HG02610 (cell line): Measurements from ENCODE around the gene ANKRD13B.

ENCODE experiments used
- ATAC-seq: cut with Tn5 transposase; IDR thresholded peaks from one replicate; pipeline ENCODE4 v1.9.1; 2021; ENCODE audit warnings: mild to moderate bottlenecking, moderate library complexity; ENCODE audit not compliant: unreplicated experiment

Gene ANKRD13B

GRCh38 chr17:29568331-29569244 is 24.3 kb upstream of the ANKRD13B start, which contains the start of gene TP53I13:
Gene TP53I13, plus strand, starts transcription at chr17:29568701. Its CDS starts 58 bp downstream, at chr17:29568759.
- peak; percentile 41 for ATAC-seq

DNA sequence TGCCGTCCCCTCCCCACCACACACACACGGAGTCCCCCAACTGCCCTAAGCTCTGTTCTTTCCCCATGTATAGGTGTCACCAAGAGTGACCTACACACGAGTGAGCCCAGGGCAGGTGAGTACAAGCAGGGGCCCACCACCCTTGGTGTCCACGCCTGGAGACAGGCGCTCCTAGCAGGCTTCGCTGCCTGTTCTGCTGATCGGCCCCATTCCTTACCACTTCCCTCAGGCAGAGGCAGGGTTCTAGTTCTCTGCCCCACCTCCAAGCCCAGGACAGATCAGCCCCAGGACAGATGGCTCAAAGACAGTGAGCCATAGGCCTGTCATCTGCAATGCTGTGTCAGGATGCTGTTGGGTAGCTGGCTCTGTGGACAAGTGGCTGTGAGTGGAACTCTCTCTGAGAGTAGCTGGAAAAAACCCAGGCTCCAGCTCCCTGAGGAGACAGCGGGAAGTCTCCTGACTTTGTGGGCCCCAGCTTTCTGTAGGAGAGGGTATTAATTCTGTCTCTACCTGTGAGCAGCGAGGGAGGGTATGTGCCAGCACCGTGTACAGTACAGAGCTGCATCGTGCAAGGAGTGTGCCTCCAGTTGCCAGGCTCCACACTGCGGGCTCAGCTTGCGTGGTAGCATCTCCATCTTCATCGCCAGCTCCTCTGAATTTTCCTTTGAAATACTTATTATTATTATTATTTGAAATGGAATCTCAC is 23.5 kb upstream of the ANKRD13B start:
- ATAC-seq: no peak

GRCh38 chr17:29570521-29570920 is 22.4 kb upstream of the ANKRD13B start:
- no peak for ATAC-seq

GRCh38 chr17:29571486-29571882 is 21.4 kb upstream of the ANKRD13B start:
- no peak for ATAC-seq

- no peak for ATAC-seq
Measured at GRCh38 chr17:29571883-29572681, 20.9 kb upstream of the ANKRD13B start.

DNA sequence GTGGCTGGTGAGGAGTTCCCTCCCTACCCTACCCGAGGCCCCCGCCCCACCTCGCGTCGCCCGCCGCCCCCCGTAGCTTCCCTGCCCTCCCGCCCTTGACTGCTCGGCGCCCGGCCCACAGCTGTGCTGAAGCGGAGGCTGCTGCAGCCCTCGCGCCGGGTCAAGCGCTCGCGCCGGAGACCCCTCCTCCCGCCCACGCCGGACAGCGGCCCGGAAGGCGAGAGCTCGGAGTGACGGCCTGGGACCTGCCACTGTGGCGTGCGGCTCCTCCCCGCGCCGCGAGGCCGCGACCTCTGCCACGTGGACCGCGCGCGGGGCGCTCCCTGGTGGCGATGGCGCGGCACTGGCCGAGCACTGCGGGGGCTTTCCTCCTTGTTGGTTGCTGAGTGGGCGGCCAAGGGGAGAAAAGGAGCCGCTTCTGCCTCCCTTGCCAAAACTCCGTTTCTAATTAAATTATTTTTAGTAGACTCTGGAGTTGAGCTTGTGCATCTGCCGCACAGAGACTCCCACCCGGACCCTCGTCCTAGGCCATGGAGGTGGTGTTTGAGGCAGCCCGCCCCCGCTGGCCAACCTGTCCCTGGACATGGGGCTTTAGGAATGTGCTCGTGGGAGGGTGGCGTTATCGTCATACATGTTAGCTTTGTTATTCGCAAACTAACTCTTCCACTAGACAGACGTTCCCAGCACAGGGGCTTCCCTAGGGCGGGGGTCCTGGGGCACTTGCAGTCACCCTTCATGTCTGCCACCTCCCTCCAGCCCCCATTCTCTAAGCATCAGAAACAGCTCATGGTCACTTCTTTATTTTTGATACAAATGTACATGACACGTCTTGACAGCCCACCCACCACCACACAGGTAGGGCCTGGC is 20.0 kb upstream of the ANKRD13B start:
- ATAC-seq: no peak

GRCh38 chr17:29573558-29573869 is 19.4 kb upstream of the ANKRD13B start:
- ATAC-seq: no peak

DNA sequence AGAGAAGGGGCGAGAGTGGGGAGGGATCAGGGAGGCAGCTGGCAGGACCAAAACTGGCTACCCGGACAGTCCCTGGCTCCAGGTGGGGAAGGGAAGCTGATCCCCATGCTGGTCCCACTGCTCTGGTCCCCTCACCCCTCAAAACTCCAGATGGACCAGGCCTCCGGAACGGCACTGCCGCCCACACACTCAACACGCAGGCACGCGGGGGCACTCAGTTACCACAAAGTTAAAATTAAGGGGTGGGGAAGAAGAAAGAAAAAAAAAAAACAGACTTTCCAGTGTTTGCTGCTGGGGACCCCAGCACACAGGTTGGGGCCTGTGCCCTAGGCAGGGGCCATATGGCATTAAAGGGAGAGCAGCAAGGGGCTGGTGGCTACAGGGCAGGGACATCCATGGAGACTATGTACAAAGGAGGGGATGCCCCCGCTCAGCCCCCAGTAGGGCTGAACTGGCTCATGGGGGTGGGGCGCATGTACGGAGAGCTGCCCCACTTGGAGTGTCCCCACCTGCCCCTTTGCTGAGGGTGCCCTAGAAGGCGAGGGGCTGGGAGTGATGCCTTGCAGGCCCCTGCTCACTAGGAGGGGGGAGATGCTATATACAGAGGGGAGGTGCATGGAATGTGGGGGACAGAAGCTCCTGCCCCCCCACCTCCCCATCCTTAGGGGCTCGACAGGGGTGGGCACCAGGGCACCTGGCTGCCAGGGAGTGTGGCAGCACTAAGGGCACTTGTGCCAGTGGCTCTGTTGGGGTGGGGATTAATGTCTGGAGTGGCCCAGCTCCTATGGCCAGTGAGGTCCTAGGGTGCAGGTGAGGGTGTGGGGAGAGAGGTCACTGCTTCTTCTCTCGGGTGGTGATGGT is 18.8 kb upstream of the ANKRD13B start:
- no peak for ATAC-seq

GRCh38 chr17:29574732-29575510 is 18.0 kb upstream of the ANKRD13B start:
- no peak for ATAC-seq

DNA sequence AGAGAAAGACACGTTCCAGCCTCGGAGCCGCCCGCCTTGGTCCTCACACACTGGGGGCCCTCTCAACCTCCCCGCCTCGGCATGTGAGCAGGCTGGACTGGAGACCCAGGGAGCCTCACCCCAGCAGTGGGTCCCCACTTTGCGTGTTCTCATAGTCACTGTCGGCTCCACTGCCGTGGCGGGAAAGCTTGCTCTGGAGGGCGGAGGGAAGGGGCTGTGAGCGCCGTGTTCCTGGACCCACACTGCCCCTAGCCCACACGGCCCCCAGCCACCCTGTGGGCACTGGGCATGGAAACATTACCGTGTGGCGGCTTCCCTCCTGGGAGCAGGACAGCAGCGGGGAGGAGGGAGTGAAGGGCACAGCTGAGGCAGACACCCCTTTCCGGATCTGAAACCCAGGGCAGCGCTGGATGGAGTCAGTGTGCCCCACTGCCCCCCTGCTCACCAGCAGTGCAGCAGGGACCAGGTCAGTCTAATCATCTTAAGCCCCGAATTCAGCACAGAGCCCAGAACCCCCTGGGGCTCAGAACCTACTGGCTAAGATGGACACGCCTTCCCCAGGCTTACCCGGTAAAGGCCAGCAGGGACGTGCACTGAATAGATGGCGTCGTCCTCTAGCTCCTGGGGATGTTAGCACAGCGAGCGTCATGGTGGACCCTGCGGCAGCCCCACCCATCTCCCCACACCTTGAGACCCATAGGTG is 17.3 kb upstream of the ANKRD13B start:
- ATAC-seq: no peak

DNA sequence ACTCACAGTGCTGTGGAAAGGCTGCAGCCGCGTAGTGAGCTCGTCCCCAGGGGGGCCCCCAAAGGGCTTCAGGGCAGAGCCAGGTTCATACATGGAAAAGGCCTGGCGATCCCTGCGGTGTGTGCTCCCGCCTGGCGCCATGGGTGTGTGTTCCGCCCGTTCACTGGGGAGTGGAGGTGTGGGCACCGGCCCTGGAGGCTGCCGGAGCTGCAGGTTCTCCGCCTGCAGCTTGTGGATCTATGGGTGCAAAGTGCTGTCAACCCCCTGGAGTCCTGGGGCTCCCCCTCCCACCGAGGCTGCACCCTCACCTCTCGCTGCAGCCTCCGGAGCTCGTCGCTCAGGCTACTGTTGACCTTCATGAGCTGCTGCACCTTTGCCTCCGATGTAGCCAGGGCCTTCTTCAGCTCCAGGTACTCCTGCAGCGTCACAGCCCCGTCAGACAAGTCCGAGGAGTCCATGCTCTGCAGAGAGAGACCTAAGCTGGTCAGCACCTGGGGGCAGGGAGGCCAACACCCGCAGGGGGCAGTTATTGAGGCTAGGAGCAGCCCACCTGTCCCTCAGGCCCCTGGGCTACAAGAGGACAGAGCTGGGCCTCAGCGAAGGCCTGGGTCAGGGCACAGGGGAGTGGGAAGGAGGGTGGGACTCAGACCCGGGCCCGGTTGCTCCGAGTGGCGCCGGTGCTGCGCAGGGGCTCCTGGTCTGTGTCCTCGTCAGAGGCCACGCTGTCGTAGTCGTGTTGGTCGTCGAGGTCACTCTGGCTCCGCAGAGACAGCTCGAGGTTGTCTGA is 16.5 kb upstream of the ANKRD13B start:
- ATAC-seq: no peak

DNA sequence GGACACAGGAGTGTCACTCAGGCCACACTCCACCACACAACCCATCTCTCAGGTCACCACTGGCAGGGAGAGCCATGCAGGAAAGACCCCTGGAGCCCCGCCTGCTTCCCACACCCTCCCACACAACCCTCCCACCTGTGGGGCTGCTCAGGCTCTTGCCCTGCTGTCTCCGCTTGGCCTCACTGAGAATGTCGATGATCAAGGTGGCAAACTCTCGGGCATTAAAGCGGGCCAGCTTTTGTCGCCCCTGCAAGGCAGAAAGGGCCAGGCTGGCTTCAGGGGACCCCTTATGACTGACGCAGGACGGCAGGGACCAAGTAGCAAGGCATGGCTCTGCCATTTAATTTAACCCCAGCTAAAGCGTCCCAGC is 15.9 kb upstream of the ANKRD13B start:
- ATAC-seq: no peak

DNA sequence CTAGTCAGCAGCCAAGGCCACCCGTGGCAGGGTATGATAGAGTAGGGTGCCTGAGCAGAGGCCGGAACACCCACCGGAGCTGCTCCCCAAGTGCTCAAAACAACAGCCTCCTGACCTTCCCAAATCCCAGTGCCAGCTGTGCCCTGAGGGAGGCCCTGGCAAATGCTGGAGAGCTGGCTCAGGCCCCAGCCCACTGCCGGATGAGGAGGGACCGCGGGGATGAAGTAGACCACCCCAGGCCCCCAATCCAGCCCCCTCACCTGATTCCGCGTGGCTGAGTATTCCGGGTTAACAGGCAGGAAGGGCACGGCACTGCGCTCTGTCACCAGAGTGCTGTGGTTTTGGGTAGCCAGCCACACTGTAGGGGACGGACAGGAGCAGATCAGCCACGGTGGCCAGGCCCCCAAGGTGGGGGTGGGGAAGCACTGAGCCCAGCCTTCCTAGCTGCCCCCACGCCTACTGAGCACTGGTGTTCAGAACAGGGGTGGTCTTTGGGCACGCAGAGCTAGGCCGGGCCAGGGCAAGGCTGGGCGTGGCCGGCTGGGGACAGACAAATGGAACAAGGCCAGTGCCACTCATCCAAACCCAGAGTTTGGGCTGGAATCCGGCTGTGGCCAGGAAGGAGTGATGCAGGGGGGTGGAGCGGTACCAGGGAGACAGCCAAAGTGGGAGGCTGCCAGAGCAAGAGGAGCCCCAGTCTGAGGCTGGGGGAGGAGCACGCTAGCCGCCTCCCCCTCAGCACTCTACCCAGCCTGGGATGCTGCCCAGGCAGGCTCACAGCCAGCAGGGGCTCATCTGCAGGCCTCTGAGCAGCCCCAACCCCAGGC is 15.3 kb upstream of the ANKRD13B start:
- ATAC-seq: no peak

DNA sequence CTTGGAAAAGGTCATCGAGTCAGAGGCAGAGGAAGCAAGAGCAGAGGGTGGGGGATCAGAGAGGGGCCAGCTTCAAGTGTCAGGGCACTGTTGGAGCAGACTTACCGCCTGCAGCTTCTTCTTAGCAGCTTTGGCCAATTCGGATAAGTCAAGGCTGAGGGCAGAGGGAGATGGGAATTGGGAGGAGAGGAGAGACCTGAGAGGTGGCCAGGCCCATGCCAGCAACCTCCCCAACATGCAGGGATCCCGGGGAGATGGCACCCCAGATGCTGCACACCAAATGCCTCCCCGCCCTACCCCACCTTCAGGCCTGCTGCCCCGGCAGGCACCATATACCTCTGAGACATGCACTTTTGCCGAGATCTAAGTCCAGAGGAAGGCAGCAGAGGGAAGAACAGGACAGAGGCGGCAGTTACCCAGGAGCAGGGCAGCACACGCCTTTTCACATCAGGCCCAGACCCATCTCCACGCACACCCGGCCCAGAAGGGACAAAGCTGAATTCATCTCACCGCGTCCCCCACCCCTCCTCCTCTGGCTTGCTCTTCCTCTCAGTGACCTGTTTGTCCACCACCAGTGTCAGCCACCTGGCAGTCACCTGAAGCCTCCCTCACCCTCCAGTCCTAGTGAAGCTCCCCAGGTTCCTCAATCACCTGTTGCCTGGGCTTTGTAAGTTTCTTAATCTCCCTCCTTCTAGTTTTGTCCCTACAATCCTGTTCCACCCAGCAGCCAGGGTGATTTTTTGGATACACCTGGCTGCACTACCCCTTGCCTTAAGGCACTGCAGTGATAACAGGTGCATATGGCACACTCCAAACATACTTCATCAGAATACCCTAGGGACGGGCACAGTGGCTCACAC is 14.1 kb upstream of the ANKRD13B start:
- no peak for ATAC-seq

DNA sequence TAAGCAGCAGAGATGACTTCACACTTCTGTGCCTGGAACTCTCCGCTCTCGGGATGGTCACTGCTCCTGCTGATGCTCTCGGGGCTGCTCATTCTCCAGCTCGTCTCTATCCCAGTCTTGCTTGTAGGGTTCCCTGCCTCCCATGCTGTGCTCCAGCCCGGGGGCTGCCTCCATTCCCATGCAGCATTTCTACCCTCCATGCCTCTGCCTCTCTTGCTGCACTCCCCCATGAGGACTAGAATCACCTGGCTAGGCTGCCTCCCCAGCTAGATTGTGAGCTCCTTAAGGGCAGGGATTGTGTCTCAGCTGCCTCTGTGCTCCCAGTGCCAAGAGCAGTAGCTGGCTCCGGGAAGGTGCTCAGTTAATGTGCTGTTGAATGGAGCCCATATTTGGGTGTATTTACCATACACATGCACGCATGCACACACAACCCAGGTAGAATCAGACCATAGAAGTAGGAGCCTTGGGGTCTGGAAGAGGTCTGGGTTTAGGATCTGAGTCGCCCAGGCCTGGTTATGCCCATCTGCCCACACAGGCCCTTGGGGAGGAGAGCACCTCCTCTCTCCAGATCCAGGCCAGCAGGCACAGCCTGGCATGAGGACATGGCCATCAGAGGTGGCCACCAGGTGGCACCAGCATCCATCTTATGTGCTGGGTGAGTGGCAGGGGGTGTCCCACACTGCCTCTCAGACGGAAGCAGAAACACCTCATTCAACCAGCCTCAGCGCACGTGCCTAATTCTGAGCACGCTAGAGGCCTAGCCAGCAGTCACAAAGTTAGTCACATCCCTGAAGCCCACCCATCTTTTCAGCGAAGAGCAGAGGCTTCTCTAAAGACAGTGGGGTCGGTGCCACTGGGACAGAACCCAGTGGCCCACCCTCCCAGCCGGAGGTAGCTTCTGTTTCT is 12.8 kb upstream of the ANKRD13B start:
- peak; percentile 69 for ATAC-seq
